Epithelial cell of proximal tubule (primary cell): ENCODE measurements around the gene MANSC1. TPM values are rescaled to one million over a fixed set of nuclear protein-coding genes. Genes with fewer than 3 reads are reported as not detected.
"Not testable (repeated sequence)": the region's sequence is repeated elsewhere in the genome, so short reads cannot be mapped to it uniquely, and the experiment has no call there.

Experiments used
- DNase-seq: peaks from one replicate; pipeline ENCODE4 v3.0.0-alpha.2; 2011; ENCODE audit warnings: low read depth
- H3K4me3 ChIP-seq: 2 replicates; pipeline ENCODE4 v1.5.1; 2011; ENCODE audit warnings: low read depth, mild to moderate bottlenecking, low read length
- total RNA-seq: library from RNA; depleted of rRNA; stranded (reverse); fragments of >200 nt; gene quantifications from 2 replicates; pipeline ENCODE4 v1.2.3, GENCODE V29; 2015
- TF ChIP-seq, protein P1 (sequence below): conservative IDR thresholded peaks from 2 replicates; pipeline ENCODE4 v1.5.1; 2012; ENCODE audit warnings: low read depth, mild to moderate bottlenecking, low read length

The MANSC1 gene
- total RNA-seq, 1 donor from 2014 or later = 10.6 TPM

GRCh38 chr12:12323591-12323990 is 26.5 kb downstream of the MANSC1 start:
- H3K4me3 ChIP-seq = no peak overlapping the region
- DNase-seq = peak; percentile 47
- TF ChIP-seq, protein P1, sequence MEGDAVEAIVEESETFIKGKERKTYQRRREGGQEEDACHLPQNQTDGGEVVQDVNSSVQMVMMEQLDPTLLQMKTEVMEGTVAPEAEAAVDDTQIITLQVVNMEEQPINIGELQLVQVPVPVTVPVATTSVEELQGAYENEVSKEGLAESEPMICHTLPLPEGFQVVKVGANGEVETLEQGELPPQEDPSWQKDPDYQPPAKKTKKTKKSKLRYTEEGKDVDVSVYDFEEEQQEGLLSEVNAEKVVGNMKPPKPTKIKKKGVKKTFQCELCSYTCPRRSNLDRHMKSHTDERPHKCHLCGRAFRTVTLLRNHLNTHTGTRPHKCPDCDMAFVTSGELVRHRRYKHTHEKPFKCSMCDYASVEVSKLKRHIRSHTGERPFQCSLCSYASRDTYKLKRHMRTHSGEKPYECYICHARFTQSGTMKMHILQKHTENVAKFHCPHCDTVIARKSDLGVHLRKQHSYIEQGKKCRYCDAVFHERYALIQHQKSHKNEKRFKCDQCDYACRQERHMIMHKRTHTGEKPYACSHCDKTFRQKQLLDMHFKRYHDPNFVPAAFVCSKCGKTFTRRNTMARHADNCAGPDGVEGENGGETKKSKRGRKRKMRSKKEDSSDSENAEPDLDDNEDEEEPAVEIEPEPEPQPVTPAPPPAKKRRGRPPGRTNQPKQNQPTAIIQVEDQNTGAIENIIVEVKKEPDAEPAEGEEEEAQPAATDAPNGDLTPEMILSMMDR = no peak

- no peak for DNase-seq
- TF ChIP-seq, protein P1 = no peak
Observed at GRCh38 chr12:12323118-12323517, 26.9 kb downstream of the MANSC1 start.

DNA sequence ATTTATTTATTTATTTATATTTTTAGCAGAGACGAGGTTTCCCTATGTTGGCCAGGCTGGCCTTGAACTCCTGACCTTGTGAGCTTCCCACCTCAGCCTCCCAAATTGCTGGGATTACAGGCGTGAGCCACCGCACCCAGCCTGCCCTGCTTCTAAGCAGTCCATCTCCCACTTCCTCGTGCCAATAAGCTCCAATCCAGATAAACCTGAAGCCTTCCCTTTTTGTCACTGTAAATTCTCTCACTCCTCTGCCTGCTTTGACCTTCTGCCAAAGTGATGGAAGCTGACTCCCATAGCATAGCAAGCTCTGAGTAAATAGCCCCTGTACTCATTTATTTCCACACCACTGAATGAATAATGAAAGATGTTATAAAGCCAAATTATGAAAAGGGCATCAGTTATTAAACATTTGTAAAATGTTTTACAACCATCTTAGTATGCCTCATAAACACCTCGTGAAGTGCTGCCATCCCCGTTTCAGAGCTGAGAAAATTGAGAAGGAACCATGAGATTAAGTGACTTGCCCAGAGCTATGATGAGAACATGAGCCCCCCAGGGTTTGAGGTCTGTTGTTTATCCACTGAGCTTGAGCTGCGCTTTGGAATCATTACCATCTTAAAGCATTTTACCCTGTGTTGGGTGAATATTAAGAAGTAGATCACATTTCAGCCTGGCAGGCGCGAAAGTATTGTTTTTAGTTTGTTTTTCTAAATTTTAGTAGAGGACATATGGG is 30.4 kb downstream of the MANSC1 start:
- DNase-seq = no peak
- no peak overlapping the region for H3K4me3 ChIP-seq
- TF ChIP-seq, protein P1 = no peak

More at GRCh38 chr12:12323118-12323517, 26.9 kb downstream of the MANSC1 start:
- no peak overlapping the region for H3K4me3 ChIP-seq

GRCh38 chr12:12315838-12316237 is 34.2 kb downstream of the MANSC1 start:
- TF ChIP-seq, protein P1 = no peak
- no peak for DNase-seq
- no peak overlapping the region for H3K4me3 ChIP-seq

- DNase-seq = not testable (repeated sequence)
Observed at GRCh38 chr12:12310695-12311094, 39.3 kb downstream of the MANSC1 start.

GRCh38 chr12:12305568-12306300 is 44.3 kb downstream of the MANSC1 start:
- no peak for DNase-seq
- no peak overlapping the region for H3K4me3 ChIP-seq
- TF ChIP-seq, protein P1 = no peak

More at GRCh38 chr12:12310695-12311094, 39.3 kb downstream of the MANSC1 start:
- H3K4me3 ChIP-seq = not testable (repeated sequence)

DNA sequence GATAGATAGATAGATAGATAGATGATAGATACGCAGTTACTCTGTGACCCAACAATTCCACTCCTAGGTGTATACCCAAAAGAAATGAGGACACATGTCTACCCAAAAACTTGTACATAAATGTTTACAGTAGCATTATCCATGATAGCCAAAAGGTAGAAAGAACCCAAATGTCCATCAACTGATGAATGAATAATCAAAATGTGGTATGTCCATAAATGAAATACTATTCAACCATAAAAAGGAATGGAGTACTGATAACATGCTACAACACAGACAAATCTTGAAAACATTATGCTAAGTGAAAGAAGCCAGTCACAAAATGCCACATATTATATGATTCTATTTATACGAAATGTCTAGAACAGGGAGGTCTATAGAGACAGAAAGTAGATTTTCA is 47.1 kb downstream of the MANSC1 start:
- no peak for DNase-seq
- H3K4me3 ChIP-seq = no peak overlapping the region
- TF ChIP-seq, protein P1 = no peak
